Keratinocyte (primary cell): ENCODE measurements around the gene TTC1. TPM values are rescaled to one million over a fixed set of nuclear protein-coding genes. Genes with fewer than 3 reads are reported as not detected.

ENCODE experiments used
- DNase-seq: peaks from one replicate; pipeline ENCODE4 v3.0.0-alpha.2; 2011; ENCODE audit warnings: low read depth, missing footprints, low spot score
- FAIRE-seq: peaks from 2 replicates; lab custom pipeline; 2011; peaks lifted over from hg19 to GRCh38; lab: Jason Lieb, UNC
- H2AFZ ChIP-seq: 2 replicates; pipeline ENCODE4 v1.6.0; 2012; ENCODE audit warnings: low read length, control low read depth, inconsistent platforms; ENCODE audit not compliant: control insufficient read depth
- H3K27ac ChIP-seq: 2 replicates; pipeline ENCODE4 v1.5.1; 2011; ENCODE audit warnings: low read length; ENCODE audit not compliant: control insufficient read depth, insufficient read depth
- H3K27me3 ChIP-seq: 3 replicates; pipeline ENCODE4 v1.6.0; 2011; ENCODE audit warnings: low read length; ENCODE audit not compliant: control insufficient read depth, insufficient read depth; ENCODE audit errors: extremely low read depth
- H3K36me3 ChIP-seq, 2 experiments: 2 replicates in 1 of 2; 3 replicates in 1 of 2; pipeline ENCODE4 v1.5.1; 2011; ENCODE audit warnings: low read length in 2 of 2, mild to moderate bottlenecking in 1 of 2; ENCODE audit not compliant: control insufficient read depth in 2 of 2, insufficient read depth in 2 of 2; ENCODE audit errors: extremely low read depth in 1 of 2
- H3K4me1 ChIP-seq: 3 replicates; pipeline ENCODE4 v1.5.1; 2011; ENCODE audit warnings: low read length; ENCODE audit not compliant: control insufficient read depth, insufficient read depth; ENCODE audit errors: extremely low read depth
- H3K4me2 ChIP-seq: 3 replicates; pipeline ENCODE4 v1.6.0; 2011; ENCODE audit warnings: low read depth, low read length; ENCODE audit not compliant: control insufficient read depth, insufficient read depth; ENCODE audit errors: extremely low read depth
- H3K4me3 ChIP-seq, 3 experiments: fragments of 200-600 bp in 1 of 3; sonication (generic) in 1 of 3; 2 replicates in 2 of 3; 3 replicates in 1 of 3; pipeline ENCODE4 v1.5.1; 2011 to 2016; ENCODE audit warnings: low read length in 3 of 3, mild to moderate bottlenecking in 3 of 3, control low read depth in 2 of 3, inconsistent platforms in 1 of 3, low read depth in 1 of 3, mixed read lengths in 1 of 3, mixed run types in 1 of 3, moderate library complexity in 1 of 3; ENCODE audit not compliant: control insufficient read depth in 2 of 3, insufficient read depth in 2 of 3; ENCODE audit errors: extremely low read depth in 1 of 3
- H3K79me2 ChIP-seq: 2 replicates; pipeline ENCODE4 v1.6.0; 2012; ENCODE audit warnings: low read length; ENCODE audit not compliant: control insufficient read depth, insufficient read depth
- H3K9ac ChIP-seq: 3 replicates; pipeline ENCODE4 v1.6.0; 2011; ENCODE audit warnings: low read length; ENCODE audit not compliant: control insufficient read depth, insufficient read depth; ENCODE audit errors: extremely low read depth
- H3K9me1 ChIP-seq: 3 replicates; pipeline ENCODE4 v1.6.0; 2011; ENCODE audit warnings: low read length; ENCODE audit not compliant: control insufficient read depth, insufficient read depth; ENCODE audit errors: extremely low read depth
- H3K9me3 ChIP-seq: 2 replicates; pipeline ENCODE4 v1.5.1; 2012; ENCODE audit warnings: low read depth, low read length; ENCODE audit not compliant: control insufficient read depth
- H4K20me1 ChIP-seq: 3 replicates; pipeline ENCODE4 v1.6.0; 2011; ENCODE audit warnings: low read length; ENCODE audit not compliant: control insufficient read depth, insufficient read depth; ENCODE audit errors: extremely low read depth
- CTCF ChIP-seq, 3 experiments: IDR thresholded peaks in 1 of 3; conservative IDR thresholded peaks in 1 of 3; optimal IDR thresholded peaks in 1 of 3; 2 replicates in 2 of 3; 3 replicates in 1 of 3; pipeline versions ENCODE3 to v1.5.1; 2011; ENCODE audit warnings: low read length in 3 of 3, mild to moderate bottlenecking in 3 of 3, moderate library complexity in 2 of 3, control low read depth in 1 of 3, inconsistent platforms in 1 of 3; ENCODE audit not compliant: insufficient read depth in 2 of 3; ENCODE audit errors: extremely low read depth in 1 of 3
- EZH2 ChIP-seq: IDR thresholded peaks from one replicate; pipeline ENCODE4 v1.6.1; 2012; ENCODE audit warnings: inconsistent platforms, mild to moderate bottlenecking, low read length, moderate library complexity
- dilution Hi-C: fragments of 300-500 bp; cut with MboI; formaldehyde crosslinking; loops from one replicate; pipeline ENCODE4 v1.7.0; 2020; ENCODE audit warnings: low sequenced_read_pairs; ENCODE audit not compliant: extremely low pct_ligation_motif_present
- polyA plus RNA-seq, 5 experiments: library from polyadenylated mRNA; depleted of rRNA in 3 of 5; stranded (reverse) in 3 of 5; stranded (forward) in 1 of 5; unstranded in 1 of 5; fragments of >200 nt; gene quantifications; 1 replicate in 1 of 5; 2 replicates in 3 of 5; 3 replicates in 1 of 5; pipeline versions ENCODE4 v1.2.1 to v1.2.3, GENCODE V29; 2011 to 2012; ENCODE audit warnings: missing spikeins in 2 of 5, low read depth in 1 of 5, low replicate concordance in 1 of 5

The TTC1 gene
- polyA plus RNA-seq, 1 donor (not counting 4 experiments of a cell fraction or from before 2014, with no cell fraction given), result 51.7 TPM

DNA sequence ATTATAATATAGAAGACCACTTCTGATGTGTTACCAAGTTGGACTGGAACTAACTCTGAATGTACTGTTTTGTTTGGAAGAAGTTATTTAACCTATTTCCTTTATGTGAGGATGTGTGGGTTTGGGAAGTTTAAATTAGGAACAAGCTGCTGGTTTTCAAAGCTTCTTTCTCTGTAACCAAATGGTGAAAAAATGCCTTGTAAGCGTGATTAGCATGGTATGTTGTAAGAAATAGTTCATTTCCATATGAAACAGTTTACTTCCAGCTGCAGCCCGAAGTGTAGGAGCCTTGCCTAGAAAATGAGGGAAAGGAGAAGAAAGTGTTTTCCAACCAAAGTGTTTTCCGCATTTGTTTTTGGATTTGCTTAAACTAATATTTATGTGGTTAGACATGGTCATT, 36.0 kb downstream of the TTC1 start:
- Histone ChIP-seq H3K9me1 (no peaks in the 10 kb centered on the region), H3K36me3 (peaks cover 6 to 8% of the 10 kb centered on the region in 2 experiments), H3K27me3 (no peaks in the 10 kb centered on the region), H2AFZ (no peak overlapping the region), H3K4me3 (no peak overlapping the region), H3K4me1 (no peaks in the 10 kb centered on the region), H3K9me3 (no peaks in the 10 kb centered on the region), H3K79me2 (no peaks in the 10 kb centered on the region), H3K9ac (no peak overlapping the region), H3K27ac (no peak overlapping the region), H4K20me1 (no peaks in the 10 kb centered on the region), H3K4me2 (no peak overlapping the region)
- dilution Hi-C loops, result no loop called here
- no peak for FAIRE-seq
- no peak for TF ChIP-seq CTCF (optimal IDR thresholded peaks at IDR 0.05 in 1 of 3, IDR thresholded peaks at IDR 0.05 in 1 of 3, conservative IDR thresholded peaks at IDR 0.05 in 1 of 3; ENCODE audit: extremely low read depth in 1 of 3, insufficient read depth in 2 of 3, low read length in 3 of 3)
- no peak for TF ChIP-seq EZH2
- no peak for DNase-seq

DNA sequence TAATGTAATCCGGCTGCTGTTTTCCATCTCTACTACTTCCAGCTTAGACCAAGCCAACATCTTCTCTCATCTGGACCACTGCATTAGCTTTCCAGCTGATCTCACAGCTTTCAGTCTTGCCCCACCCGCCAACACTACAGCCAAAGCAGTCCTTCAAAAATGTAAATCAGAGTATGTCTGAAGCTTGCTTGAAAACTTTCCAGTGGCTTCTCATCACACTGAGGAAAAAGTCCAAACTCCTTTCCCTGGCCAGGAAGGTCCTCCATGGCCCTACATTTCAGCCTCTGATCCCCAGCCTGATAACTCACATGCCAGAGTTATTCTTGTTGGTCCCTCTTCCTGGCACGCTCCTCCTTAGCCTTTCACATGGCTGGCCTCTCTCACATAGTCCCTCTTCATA, 38.5 kb downstream of the TTC1 start:
- H4K20me1 ChIP-seq, result no peaks in the 10 kb centered on the region
- no peaks in the 10 kb centered on the region for H3K27me3 ChIP-seq
- no peaks in the 10 kb centered on the region for H3K9me3 ChIP-seq
- no peak overlapping the region for H3K4me3 ChIP-seq
- H3K9me1 ChIP-seq, result no peaks in the 10 kb centered on the region
- no peak overlapping the region for H3K27ac ChIP-seq
- no peak overlapping the region for H3K9ac ChIP-seq
- H3K36me3 ChIP-seq, result peaks cover 8 to 9% of the 10 kb centered on the region in 2 experiments
- no peak for DNase-seq
- H3K4me1 ChIP-seq, result no peaks in the 10 kb centered on the region
- no peak for FAIRE-seq
- no peak overlapping the region for H3K4me2 ChIP-seq
- no peak for TF ChIP-seq CTCF (optimal IDR thresholded peaks at IDR 0.05 in 1 of 3, IDR thresholded peaks at IDR 0.05 in 1 of 3, conservative IDR thresholded peaks at IDR 0.05 in 1 of 3; ENCODE audit: extremely low read depth in 1 of 3, insufficient read depth in 2 of 3, low read length in 3 of 3)
- no peak for TF ChIP-seq EZH2
- dilution Hi-C loops, result no loop called here
- no peaks in the 10 kb centered on the region for H3K79me2 ChIP-seq
- H2AFZ ChIP-seq, result no peak overlapping the region
